Transverse colon (tissue), 4 donors: ENCODE data around the gene PRR19.
"Not testable (repeated sequence)": the region's sequence is repeated elsewhere in the genome, so short reads cannot be mapped to it uniquely, and the experiment has no call there.

Source experiments
- EP300 ChIP-seq: sonication (generic); formaldehyde crosslinking; IDR thresholded peaks from one replicate; pipeline ENCODE4 v1.6.1; 2017; ENCODE audit warnings: antibody characterized with exemption, low read depth
- POLR2A ChIP-seq: fragments of 450-650 bp; IDR thresholded peaks from one replicate; pipeline ENCODE4 v1.6.1; 2016; ENCODE audit warnings: antibody characterized with exemption, mild to moderate bottlenecking, moderate library complexity
- POLR2AphosphoS5 ChIP-seq, 3 donors: sonication (generic); formaldehyde crosslinking; IDR thresholded peaks; one replicate each; pipeline ENCODE4 v1.6.1; 2016; ENCODE audit warnings: antibody characterized with exemption in 3 of 3
- TF ChIP-seq, protein P1 (sequence below), 5 experiments: fragments of 200-600 bp in 3 of 5; fragments of 450-650 bp in 2 of 5; sonication (generic) in 3 of 5; IDR thresholded peaks; 1 replicate in 2 of 5; 2 replicates in 3 of 5; pipeline ENCODE4 v1.5.1; 2016 to 2017; ENCODE audit warnings: antibody characterized with exemption in 5 of 5, inconsistent platforms in 3 of 5, mild to moderate bottlenecking in 2 of 5, moderate library complexity in 1 of 5

DNA sequence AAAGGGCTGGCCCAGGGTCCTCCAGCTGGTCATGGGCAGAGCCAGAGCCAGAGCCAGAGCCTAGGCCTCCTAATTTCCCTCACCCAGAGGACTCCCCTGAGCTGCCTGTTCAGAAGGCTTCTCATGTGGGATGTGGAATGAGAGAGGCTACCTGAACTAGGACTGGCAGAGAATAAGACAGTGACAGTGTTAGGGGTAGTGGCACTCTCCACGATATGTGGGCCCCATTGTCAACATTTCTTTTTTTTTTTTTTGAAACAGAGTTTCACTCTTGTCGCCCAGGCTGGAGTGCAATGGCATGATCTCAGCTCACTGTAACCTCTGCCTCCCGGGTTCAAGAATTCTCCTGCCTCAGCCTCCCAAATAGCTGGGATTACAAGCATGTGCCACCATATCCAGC, 29.4 kb downstream of the PRR19 start:
- not testable (repeated sequence) for TF ChIP-seq POLR2A; POLR2AphosphoS5 (IDR thresholded peaks at IDR 0.05); EP300
- TF ChIP-seq, protein P1, sequence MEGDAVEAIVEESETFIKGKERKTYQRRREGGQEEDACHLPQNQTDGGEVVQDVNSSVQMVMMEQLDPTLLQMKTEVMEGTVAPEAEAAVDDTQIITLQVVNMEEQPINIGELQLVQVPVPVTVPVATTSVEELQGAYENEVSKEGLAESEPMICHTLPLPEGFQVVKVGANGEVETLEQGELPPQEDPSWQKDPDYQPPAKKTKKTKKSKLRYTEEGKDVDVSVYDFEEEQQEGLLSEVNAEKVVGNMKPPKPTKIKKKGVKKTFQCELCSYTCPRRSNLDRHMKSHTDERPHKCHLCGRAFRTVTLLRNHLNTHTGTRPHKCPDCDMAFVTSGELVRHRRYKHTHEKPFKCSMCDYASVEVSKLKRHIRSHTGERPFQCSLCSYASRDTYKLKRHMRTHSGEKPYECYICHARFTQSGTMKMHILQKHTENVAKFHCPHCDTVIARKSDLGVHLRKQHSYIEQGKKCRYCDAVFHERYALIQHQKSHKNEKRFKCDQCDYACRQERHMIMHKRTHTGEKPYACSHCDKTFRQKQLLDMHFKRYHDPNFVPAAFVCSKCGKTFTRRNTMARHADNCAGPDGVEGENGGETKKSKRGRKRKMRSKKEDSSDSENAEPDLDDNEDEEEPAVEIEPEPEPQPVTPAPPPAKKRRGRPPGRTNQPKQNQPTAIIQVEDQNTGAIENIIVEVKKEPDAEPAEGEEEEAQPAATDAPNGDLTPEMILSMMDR (IDR thresholded peaks at IDR 0.05): not testable (repeated sequence)
